G401.6 (cell line): Measurements from ENCODE around the gene TAOK2.
"Not testable (repeated sequence)": the region's sequence is repeated elsewhere in the genome, so short reads cannot be mapped to it uniquely, and the experiment has no call there.

Source experiments
- FAIRE-seq: peaks from 2 replicates; lab custom pipeline; 2012; peaks lifted over from hg19 to GRCh38; lab: Jason Lieb, UNC

The TAOK2 gene

DNA sequence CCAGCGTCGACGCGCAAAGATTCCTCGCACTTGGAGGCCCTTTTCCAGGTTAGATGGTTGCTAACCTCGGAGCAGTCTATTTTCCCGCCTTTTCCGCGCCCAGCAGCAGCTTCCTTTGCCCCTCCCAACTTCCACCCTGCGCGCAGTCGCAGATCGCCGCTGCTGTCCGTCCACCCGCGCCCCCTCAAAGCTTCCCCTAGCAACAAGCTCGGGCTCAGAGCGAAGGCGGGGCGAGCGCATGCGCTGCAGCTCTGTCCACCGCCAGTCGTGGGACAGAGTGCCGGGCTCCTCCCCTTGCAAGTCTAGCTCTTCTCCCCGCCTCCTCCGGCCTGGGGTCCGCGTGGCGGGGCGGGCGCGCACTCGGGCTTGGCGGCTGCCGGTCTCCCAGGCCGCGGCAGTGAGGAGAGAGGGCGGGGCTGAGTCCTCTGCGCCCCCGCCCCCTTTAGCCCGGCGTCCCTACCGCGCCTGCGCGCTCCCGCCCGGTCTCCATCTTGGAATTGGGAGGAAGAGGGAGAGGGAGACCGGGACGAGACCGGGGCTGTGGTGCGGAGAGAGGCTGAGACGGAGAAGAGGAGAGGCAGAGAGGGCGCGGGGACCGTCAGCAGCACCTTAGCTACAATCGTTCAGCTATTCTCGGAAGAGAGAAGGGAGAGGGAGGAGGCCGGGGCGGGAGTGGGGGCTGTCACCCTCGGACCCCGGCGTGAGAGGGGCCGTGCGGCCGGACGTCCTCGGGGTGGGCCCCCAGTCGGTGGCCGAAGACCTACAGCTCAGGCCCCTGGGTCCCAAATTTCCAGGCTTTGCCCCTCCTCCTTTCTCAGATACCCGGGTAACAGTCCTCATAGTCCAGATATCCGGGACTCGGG lies at the start of gene TAOK2:
TAOK2 (plus strand) TSS at position 485 of the 863 bp plus-strand sequence. CDS start 3,905 bp downstream, outside the sequence.
- peak; percentile 87 for FAIRE-seq

DNA sequence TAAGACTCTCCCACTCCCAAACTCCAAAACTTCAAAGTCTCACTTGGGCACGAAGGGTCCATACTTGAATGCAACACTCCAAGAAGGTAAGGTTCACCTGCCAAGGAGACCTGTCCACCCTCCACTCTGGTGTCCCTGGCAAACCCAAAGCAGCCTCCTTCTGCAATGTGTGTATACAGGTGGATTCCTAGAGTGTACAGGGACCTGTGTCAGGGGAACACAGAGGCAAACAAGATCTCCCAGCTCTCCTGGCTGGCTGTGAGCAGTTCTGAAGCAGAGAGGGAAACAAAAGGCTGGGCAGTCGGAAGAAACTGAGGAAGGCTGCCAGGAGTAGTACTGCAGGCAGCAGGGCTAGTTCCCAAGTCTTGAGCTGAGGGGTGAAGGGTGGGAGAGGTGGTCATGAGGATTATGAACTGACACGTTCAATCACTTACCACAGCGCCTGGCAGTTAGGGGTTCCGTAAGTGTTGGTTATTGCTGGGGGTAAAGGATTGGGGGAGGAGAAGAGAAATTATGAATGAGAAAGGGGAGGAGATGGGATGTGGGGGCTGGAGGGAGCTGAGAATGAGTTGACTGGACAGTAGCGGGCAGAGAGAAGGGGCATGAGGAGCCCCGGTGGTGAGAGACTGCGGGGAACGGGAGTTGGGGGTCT lies 48.4 kb upstream of the TAOK2 start:
- FAIRE-seq: no peak

DNA sequence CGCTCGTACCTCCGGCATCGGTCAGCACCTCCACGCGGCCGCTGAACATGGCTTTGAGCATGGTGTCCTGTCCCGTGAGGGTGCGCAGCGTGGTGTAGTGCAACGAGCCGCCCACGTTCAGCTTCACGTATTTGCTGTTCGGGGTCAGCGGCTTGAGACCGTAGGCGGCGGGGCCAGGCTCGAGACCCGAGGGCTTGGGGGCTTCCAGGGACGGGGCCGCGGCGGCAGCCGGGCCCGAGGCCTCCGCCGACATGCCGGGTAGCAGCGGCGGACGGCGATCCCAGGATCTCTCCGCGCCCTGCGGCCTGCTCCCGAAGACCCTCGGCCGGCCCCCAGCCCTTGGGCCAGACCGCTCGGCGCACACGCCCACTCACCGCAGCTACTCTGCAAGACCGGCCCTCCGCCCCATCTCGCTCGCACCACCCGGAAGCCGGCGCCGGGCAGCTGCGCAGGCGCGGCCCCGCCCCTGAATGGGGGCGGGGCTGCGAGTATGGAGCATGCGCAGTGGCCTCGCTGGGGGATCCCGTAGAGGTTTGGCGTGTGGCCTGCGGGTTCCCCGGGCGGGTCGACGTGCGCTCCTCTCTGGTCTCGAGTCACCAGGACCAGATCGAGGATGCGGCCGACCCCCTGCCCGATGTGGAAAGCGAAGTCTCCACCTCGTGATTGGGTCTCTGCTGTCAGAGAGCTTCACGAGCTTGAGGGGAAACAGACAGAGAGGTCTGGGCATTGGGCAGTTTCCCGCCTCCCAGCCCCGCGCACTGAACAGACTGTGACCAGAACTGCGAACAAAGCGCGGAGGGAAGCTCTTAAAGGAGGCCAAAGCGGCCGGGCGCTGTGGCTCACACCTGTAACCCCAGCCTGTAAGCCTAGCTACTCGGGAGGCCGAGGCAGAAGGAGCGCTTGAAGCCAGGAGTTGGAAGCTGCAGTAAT lies 47.6 kb upstream of the TAOK2 start, which contains the start of gene KCTD13:
KCTD13 (minus strand) TSS at position 446 of the 930 bp plus-strand sequence; CDS start at position 253, 193 bp downstream.
- peak; percentile 31 for FAIRE-seq

DNA sequence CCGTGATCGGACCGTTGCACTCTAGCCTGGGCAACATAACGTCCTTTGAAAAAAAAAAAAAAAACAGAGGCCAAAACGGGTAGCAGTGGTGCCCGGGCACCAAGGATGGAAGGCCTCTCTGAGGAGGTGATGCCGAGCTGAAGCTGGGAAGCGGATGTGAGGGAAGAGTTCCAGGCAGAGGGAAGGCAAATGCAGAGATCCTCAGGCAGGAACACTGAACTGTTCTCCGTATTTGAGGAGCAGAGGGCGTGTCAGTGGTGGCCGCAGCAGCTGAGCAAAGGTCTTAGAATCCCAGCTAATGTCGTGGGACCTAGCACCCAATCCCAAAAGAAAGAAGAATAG lies 47.0 kb upstream of the TAOK2 start:
- FAIRE-seq: no peak

DNA sequence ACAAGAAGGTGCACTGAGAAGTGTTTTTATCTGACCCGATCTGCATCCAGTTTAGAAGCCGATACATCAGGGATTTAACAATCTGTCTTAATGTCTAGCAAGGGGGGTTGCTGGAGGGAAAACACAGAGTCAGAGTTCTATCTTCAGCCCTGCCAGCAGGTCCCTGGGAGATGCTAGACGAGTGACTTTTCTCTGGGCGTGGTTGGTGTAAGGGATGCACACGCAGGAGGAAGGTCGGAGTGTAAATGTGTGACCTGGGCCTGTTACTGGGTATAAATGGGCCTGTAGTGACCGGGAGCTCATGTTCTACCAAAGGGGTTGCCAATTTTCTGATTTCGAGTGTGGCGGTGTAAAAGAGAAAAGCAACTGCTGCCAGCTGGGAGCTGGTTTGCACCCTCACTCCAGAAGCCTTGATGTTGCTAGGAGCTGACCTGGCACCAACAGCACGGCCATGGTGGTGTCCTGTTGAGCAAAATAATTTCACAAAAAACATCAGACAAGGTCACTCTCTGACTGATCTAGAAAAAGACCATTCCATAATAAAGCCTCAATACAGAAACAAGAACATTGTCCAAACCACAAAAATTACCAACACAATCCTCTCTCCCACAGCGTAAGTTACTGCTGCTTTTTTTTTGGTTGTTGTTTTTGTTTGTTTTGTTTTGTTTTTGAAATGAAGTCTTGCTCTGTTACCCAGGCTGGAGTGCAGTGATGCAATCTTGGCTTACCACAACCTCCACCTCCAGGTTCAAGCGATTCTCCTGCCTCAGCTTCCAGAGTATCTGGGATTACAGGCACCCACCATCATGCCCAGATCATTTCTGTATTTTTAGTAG lies 46.4 kb upstream of the TAOK2 start:
- no peak for FAIRE-seq

DNA sequence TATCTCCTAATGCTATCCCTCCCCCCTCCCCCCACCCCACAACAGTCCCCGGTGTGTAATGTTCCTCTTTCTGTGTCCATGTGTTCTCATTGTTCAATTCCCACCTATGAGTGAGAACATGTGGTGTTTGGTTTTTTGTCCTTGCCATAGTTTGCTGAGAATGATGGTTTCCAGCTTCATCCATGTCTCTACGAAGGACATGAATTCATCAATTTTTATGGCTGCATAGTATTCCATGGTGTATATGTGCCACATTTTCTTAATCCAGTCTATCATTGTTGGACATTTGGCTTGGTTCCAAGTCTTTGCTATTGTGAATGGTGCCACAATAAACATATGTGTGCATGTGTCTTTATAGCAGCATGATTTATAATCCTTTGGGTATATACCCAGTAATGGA lies 41.9 kb upstream of the TAOK2 start:
- FAIRE-seq: not testable (repeated sequence)

DNA sequence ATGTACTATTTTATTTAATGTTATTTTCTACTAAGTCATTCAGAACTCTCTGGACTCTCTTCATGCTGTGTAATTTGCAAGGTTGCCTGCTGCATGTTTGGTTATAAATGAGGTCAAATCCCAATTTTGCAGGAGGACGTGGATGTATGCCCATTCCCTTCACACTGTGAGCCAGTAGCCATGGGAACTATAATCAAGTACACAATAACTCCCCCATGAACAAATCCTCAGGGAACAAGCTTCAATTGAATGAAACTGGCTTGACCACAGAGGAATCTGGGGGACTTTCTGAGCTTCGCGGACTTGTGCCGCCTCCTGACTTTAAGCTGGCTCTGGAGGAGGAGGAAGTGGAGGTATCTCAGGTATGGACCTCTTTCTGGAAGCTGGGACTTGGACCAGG lies 33.0 kb upstream of the TAOK2 start:
- FAIRE-seq: no peak

DNA sequence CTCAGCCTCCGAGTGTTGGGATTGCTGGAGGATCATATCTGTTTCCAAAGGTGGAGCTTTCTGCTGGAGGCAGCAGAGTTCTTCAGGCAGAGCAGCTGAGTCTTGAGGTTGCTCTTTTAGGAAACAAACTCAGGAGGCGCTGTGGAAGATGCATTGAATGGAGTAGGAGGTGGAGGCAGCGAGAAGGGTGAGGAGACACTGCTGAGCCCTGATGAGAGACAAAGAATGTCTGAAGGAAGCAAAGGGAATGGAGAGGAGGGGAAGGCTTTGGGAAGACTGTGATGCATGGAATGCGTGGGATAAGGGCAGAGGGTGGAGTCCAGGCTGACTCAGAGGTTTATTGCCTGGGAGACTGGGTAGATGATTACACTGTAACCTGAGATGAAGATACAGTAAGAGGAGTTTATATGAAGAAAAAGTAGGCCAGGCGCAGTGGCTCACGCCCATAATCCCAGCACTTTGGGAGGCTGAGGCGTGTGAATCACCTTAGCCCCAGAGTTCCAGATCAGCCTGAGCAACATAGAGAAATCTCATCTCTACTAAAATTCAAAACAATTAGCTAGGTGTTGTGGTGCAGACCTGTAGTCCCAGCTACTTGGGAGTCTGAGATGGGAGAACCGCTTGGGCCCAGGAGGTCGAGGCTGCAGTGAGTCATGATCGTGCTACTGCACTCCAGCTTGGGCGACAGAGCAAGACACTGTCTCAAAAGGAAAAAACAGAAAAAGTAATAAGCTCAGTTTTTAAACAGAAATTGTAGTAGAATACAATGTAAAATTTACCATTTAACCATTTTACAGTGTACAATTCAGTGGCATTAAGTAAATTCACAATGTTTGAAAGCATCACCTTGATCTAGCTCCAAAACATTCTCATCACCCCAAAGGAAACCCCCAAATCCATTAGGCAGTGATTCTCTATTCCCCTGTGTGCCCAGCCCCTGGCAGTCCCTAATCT lies 29.5 kb upstream of the TAOK2 start:
- peak; percentile 98 for FAIRE-seq

DNA sequence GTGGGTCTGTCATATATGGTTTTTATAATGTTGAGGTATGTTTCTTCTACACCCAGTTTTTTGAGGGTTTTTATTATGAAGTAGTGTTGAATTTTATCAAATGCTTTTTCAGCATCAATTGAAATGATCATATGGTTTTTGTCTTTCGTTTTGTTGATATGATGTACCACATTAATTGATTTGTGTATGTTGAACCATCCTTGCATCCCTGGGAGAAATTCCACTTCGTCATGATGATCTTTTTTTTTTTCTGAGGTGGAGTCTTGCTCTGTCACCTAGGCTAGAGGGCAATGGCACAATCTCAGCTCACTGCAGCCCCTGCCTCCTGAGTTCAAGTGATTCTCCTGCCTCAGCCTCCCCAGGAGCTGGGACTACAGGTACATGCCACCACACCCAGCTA lies 25.8 kb upstream of the TAOK2 start:
- FAIRE-seq: no peak

DNA sequence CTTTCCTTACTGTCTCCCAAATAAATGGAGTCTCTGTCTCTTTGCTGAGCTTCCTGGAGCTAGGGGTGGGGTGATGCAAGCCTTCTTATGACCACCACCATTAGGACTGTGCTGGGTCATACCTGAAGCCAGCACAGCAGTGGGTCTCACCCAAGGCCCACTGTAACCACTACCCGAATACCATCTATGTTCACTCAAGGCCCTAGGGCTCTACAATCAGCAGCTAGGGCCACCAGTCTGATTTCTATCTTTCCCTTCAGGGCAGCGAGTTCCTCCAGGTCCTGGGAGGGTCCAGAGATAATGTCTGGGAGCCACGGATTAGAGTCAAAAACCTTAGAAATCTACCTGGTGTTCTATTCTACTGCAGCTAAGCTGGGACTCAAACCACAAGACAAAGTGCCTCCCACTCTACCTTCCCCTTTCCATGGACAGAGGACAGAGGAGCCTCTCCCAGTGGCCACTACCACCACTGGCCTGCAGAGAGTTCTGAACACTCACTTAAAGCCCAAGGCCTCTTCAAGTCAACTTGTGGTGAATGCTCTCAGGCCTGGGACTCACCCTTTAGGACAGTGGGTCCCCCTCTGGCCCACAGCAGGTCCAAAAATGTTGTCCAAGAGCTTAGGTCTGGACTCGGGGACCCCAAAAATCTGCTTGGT lies 22.7 kb upstream of the TAOK2 start:
- no peak for FAIRE-seq

DNA sequence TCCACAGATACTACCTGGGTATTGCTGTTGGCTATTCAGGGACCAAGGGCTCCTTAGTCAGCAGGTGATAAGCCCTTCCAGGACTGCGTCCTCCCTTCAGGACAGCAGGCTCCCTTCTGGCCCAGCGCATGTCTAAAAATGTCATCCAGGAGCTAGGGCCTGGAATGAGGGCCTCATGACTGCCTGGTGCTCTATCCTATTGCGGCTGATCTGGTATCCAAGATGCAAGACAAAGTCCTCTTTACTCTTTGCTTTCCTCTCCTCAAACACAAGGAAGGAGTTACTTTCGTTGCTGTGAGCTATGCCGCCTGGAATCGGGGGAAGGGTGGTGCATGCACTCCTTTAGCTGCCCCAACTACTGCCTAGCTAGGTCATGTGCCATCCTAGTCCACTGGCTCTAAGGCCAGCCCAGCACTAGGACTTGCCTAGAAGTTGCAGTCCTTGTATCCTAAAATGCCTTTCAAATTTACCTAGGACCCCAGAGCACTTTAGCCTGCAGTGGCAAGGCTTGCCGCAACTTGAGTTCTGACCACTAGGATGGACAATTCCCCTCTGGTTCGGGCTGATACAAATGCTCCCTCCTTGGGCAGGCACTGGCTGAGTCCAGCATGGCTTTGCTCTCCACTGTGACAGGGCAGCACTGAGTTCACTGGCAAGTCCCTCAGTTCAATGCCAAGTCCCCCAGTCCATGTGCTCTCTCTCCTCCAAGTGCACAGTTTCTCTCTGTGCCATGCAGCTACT lies 21.9 kb upstream of the TAOK2 start:
- no peak for FAIRE-seq

DNA sequence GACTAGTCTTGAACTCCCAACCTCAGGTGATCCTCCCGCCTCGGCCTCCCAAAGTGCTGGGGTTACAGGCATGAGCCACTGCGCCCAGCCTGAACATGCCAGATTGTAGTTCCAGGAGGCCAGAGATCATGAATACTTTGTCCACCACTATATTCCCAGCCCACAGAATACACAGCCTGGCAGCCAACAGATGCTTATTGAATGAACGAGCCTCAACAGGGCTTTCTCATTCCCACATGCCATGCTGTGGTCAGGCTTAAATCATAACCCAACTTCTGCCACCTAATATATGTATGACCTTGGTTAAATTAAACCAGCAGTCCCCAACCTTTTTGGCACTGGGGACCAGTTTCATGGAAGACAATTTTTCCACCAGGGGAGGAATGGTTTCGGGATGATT lies 14.9 kb upstream of the TAOK2 start:
- FAIRE-seq: no peak

DNA sequence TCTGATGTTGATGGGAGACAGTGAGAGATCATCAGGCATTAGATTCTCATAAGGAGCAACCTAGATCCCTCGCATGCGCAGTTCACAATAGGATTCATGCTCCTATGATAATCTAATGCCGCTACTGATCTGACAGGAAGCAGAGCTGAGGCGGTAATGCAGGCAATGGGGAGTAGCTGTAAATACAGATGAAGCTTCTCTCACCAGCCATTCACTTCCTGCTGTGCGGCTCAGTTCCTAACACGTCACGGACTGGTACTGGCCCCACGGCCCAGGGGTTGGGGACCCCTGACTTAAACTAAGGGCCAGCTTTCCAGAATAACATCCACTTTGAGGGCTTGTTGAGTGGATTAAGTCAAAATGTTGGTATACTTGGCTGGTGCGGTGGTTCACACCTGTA lies 14.4 kb upstream of the TAOK2 start:
- FAIRE-seq: no peak

DNA sequence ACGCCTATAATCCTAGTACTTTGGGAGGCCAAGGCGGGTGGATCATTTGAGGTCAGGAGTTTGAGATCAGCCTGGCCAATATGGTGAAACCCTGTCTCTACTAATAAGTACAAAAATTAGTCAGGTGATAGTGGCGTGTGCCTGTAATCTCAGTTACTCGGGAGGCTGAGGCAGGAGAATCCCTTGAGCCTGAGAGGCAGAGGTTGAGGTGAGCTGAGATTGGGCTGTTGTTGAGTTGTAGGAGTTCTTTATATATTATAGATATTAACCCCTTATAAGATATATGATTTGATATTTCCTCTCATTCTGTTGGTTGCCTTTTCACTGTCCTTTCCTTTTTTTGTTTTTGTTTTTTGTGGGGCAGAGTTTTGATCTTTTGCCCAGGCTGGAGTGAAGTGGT lies 13.8 kb upstream of the TAOK2 start:
- FAIRE-seq: not testable (repeated sequence)

DNA sequence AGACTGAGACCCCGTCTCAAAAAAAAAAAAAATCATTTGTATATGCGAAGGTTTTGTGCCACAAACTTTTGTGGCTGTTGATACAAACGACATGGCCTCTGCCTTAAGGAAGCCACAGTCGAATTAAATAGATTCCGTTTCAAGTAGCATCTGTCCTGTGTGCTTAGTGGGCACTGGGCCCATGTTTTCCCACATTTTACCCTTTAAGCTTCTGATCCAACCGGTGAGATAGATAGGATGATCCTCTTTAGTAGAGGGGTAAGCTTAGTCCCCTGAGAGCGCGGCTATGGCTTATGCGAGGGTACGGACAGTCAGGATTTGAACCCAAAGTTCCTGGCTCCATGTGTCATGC lies 12.6 kb upstream of the TAOK2 start:
- no peak for FAIRE-seq

DNA sequence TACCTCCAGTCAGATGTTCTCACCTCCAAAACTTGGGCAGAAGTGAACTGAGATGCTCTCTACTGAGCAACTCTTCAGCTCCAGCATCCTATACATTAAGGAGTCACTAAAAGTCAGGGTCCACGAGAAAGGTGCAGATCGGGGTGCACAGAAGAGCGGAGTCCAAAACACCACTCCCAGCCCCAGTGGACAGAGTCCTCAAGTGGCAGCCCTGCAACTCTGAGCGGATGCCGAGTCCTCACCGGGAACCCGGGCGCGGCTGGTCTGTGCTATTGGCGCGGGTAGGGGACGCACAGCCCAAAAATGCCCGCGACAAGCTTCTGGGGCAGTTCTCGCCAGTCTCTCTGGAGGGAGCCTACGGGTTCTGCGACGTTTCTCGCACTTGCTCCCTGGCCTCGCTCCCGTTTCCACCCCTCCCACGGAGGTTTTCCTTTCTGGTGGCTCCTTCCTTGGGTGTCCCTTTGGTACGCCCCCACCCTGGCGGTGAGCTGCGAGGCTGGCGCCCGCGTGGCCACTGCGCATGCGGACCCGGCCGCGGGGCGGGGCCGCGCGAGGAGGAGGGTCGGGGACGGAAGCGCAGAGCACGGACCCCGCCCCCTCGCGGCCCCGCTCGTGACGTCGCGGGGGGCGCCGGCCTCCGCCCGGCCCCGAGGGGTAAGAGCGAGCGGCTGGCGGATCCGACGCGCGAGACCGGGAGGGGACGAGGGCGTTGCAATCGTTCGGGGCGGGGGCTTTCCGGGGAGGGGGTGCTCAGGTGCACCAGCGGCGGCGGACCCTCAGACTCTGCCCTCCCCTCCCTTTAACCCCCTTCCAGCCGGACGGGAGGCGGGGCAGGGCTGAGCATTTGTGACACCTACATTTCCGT lies 12.0 kb upstream of the TAOK2 start, which contains the start of gene TMEM219:
TMEM219 (plus strand) TSS at position 601 of the 865 bp plus-strand sequence. CDS start 1,065 bp downstream, outside the sequence.
- FAIRE-seq: no peak

DNA sequence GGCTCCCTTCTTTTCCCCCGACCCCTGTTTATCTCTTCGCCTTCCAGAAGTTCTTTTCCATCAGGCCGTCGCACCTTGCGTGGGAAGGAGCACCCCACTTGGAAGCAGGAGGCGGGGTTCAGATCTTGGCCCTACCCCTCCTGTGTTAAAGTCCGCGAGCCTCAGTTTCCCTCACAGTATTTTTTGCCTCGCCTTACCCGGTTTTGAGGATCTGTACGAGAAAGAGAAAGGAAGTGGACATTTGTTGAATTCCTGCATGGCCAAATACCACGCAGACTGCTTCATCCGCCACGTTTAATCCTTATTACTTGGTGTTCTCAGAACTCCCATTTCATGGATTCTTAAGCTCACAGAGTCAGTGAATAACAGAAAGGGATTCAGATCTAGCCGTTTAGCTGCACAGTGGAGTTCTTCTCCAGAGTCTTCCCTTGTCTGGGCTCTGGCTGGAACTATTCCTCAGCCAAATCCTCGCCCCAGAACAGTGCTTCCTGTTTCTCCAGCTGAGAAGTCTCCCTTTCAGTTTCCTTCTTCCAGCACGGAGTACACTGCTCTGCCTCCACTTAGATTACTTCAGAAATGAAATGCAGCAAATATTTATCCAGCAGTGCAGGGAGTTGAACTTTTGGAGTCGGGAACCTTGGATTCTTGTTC lies 11.2 kb upstream of the TAOK2 start:
- FAIRE-seq: no peak
